Activated naive CD8-positive, alpha-beta T cell treated with anti-CD3 and anti-CD28 coated beads for 36 hours (primary cell): ENCODE results near the gene LRRC47. TPM values are rescaled to one million over a fixed set of nuclear protein-coding genes. Genes with fewer than 3 reads are reported as not detected.
"Not testable (repeated sequence)": the region's sequence is repeated elsewhere in the genome, so short reads cannot be mapped to it uniquely, and the experiment has no call there.

Source experiments
- DNase-seq: peaks from one replicate; pipeline ENCODE4 v3.0.0; 2021
- H3K27ac Mint-ChIP-seq: one replicate; pipeline ENCODE4 v1.8.0; 2022; ENCODE audit warnings: mild to moderate bottlenecking, moderate library complexity, mixed read lengths
- H3K27me3 Mint-ChIP-seq: one replicate; pipeline ENCODE4 v1.8.0; 2022; ENCODE audit warnings: mild to moderate bottlenecking, mixed read lengths
- H3K36me3 Mint-ChIP-seq: one replicate; pipeline ENCODE4 v1.8.0; 2021; ENCODE audit warnings: mild to moderate bottlenecking, mixed read lengths
- H3K4me1 Mint-ChIP-seq: one replicate; pipeline ENCODE4 v1.8.0; 2021; ENCODE audit warnings: mixed read lengths
- H3K4me3 Mint-ChIP-seq: one replicate; pipeline ENCODE4 v1.8.0; 2022; ENCODE audit warnings: mild to moderate bottlenecking, moderate library complexity, mixed read lengths
- H3K9me3 Mint-ChIP-seq: one replicate; pipeline ENCODE4 v1.8.0; 2022; ENCODE audit warnings: mixed read lengths
- total RNA-seq, 2 experiments: library from RNA; stranded (reverse); gene quantifications; one replicate each; pipeline ENCODE4 v1.2.3, GENCODE V29; 2021

Gene LRRC47
- total RNA-seq, 2 experiments from 2014 or later = 47.5 to 57.5 TPM

GRCh38 chr1:3759164-3759563 is 37.1 kb downstream of the LRRC47 start:
- DNase-seq = no peak
- H3K36me3 Mint-ChIP-seq = no peaks in the 10 kb centered on the region
- no peak overlapping the region for H3K4me3 Mint-ChIP-seq
- peaks cover 3% of the 10 kb centered on the region for H3K9me3 Mint-ChIP-seq
- H3K27ac Mint-ChIP-seq = no peak overlapping the region
- H3K4me1 Mint-ChIP-seq = no peaks in the 10 kb centered on the region
- H3K27me3 Mint-ChIP-seq = peaks cover 25% of the 10 kb centered on the region

GRCh38 chr1:3756394-3756793 is 39.9 kb downstream of the LRRC47 start:
- DNase-seq = no peak
- Mint-ChIP-seq H3K4me3 (no peak overlapping the region), H3K9me3 (peaks cover 3% of the 10 kb centered on the region), H3K4me1 (no peaks in the 10 kb centered on the region), H3K36me3 (no peaks in the 10 kb centered on the region), H3K27ac (no peak overlapping the region), H3K27me3 (peaks cover 23% of the 10 kb centered on the region)

GRCh38 chr1:3753656-3754454 is 42.4 kb downstream of the LRRC47 start:
- H3K4me3 Mint-ChIP-seq = no peak overlapping the region
- no peak for DNase-seq
- no peaks in the 10 kb centered on the region for H3K36me3 Mint-ChIP-seq
- no peaks in the 10 kb centered on the region for H3K9me3 Mint-ChIP-seq
- peaks cover 3% of the 10 kb centered on the region for H3K27me3 Mint-ChIP-seq
- H3K4me1 Mint-ChIP-seq = no peaks in the 10 kb centered on the region
- no peak overlapping the region for H3K27ac Mint-ChIP-seq

- Mint-ChIP-seq H3K9me3 (no peaks in the 10 kb centered on the region), H3K36me3 (no peaks in the 10 kb centered on the region), H3K4me3 (no peak within 1 kb of the TSS), H3K4me1 (peaks cover 5% of the 10 kb centered on the region), H3K27me3 (no peaks in the 10 kb centered on the region), H3K27ac (no peak within 1 kb of the TSS)
- DNase-seq = no peak
Observed at GRCh38 chr1:3752400-3752945, 43.8 kb downstream of the LRRC47 start, which contains the start of gene CCDC27. TSS of gene CCDC27 (plus strand) at chr1:3752450. CDS start at chr1:3752482, 32 bp downstream.

GRCh38 chr1:3750741-3751140 is 45.6 kb downstream of the LRRC47 start:
- no peaks in the 10 kb centered on the region for H3K27me3 Mint-ChIP-seq
- no peak overlapping the region for H3K4me3 Mint-ChIP-seq
- no peaks in the 10 kb centered on the region for H3K36me3 Mint-ChIP-seq
- peaks cover 13% of the 10 kb centered on the region for H3K4me1 Mint-ChIP-seq
- no peak for DNase-seq
- no peak overlapping the region for H3K27ac Mint-ChIP-seq
- H3K9me3 Mint-ChIP-seq = no peaks in the 10 kb centered on the region

- Mint-ChIP-seq H3K27ac (no peak overlapping the region), H3K4me3 (no peak overlapping the region), H3K4me1 (peaks cover 21% of the 10 kb centered on the region), H3K9me3 (no peaks in the 10 kb centered on the region), H3K36me3 (peaks cover 5% of the 10 kb centered on the region), H3K27me3 (no peaks in the 10 kb centered on the region)
- no peak for DNase-seq
Observed at GRCh38 chr1:3749512-3749911, 46.8 kb downstream of the LRRC47 start.

- not testable (repeated sequence) for H3K27ac Mint-ChIP-seq
Observed at GRCh38 chr1:3748316-3748900, 47.9 kb downstream of the LRRC47 start.

GRCh38 chr1:3747903-3748302 is 48.4 kb downstream of the LRRC47 start:
- peaks cover 24% of the 10 kb centered on the region for H3K4me1 Mint-ChIP-seq
- H3K27me3 Mint-ChIP-seq = no peaks in the 10 kb centered on the region
- peak overlapping the region; percentile 79 for H3K4me3 Mint-ChIP-seq
- H3K36me3 Mint-ChIP-seq = peaks cover 5% of the 10 kb centered on the region
- DNase-seq = no peak
- no peaks in the 10 kb centered on the region for H3K9me3 Mint-ChIP-seq
- H3K27ac Mint-ChIP-seq = no peak overlapping the region

More at GRCh38 chr1:3748316-3748900, 47.9 kb downstream of the LRRC47 start:
- H3K9me3 Mint-ChIP-seq, DNase-seq, H3K36me3 Mint-ChIP-seq, H3K27me3 Mint-ChIP-seq: not testable (repeated sequence)
- Mint-ChIP-seq H3K4me3 (peak overlapping the region; percentile 79), H3K4me1 (peaks cover 21% of the 10 kb centered on the region)

- DNase-seq = no peak
- Mint-ChIP-seq H3K27me3 (no peaks in the 10 kb centered on the region), H3K9me3 (no peaks in the 10 kb centered on the region), H3K27ac (no peak overlapping the region), H3K36me3 (peaks cover 5% of the 10 kb centered on the region), H3K4me3 (peak overlapping the region; percentile 79), H3K4me1 (peaks cover 24% of the 10 kb centered on the region)
Observed at GRCh38 chr1:3747522-3747848, 48.8 kb downstream of the LRRC47 start.

- Mint-ChIP-seq H3K36me3 (peaks cover 5% of the 10 kb centered on the region), H3K27me3 (no peaks in the 10 kb centered on the region), H3K9me3 (no peaks in the 10 kb centered on the region), H3K27ac (peak overlapping the region; percentile 63), H3K4me3 (peak overlapping the region; percentile 79), H3K4me1 (peaks cover 24% of the 10 kb centered on the region)
- DNase-seq = peak; percentile 90
Observed at GRCh38 chr1:3746830-3747521, 49.3 kb downstream of the LRRC47 start.

GRCh38 chr1:3746389-3746829 is 49.9 kb downstream of the LRRC47 start:
- Mint-ChIP-seq H3K9me3 (no peaks in the 10 kb centered on the region), H3K4me3 (peak overlapping the region; percentile 79), H3K27ac (peak overlapping the region; percentile 63), H3K27me3 (no peaks in the 10 kb centered on the region), H3K36me3 (peaks cover 5% of the 10 kb centered on the region), H3K4me1 (peaks cover 24% of the 10 kb centered on the region)
- DNase-seq = peak; percentile 13

- Mint-ChIP-seq H3K4me3 (peak overlapping the region; percentile 79), H3K4me1 (peaks cover 24% of the 10 kb centered on the region), H3K27ac (peak overlapping the region; percentile 63), H3K27me3 (no peaks in the 10 kb centered on the region), H3K9me3 (no peaks in the 10 kb centered on the region), H3K36me3 (peaks cover 5% of the 10 kb centered on the region)
- DNase-seq = no peak
Observed at GRCh38 chr1:3745590-3746381, 50.5 kb downstream of the LRRC47 start.

- Mint-ChIP-seq H3K36me3 (peaks cover 5% of the 10 kb centered on the region), H3K4me1 (peaks cover 24% of the 10 kb centered on the region), H3K4me3 (peak overlapping the region; percentile 5), H3K9me3 (no peaks in the 10 kb centered on the region), H3K27ac (no peak overlapping the region), H3K27me3 (no peaks in the 10 kb centered on the region)
- no peak for DNase-seq
Observed at GRCh38 chr1:3745071-3745470, 51.2 kb downstream of the LRRC47 start.

GRCh38 chr1:3744646-3745045 is 51.7 kb downstream of the LRRC47 start:
- no peaks in the 10 kb centered on the region for H3K9me3 Mint-ChIP-seq
- peaks cover 5% of the 10 kb centered on the region for H3K36me3 Mint-ChIP-seq
- no peak for DNase-seq
- peaks cover 24% of the 10 kb centered on the region for H3K4me1 Mint-ChIP-seq
- H3K27me3 Mint-ChIP-seq = no peaks in the 10 kb centered on the region
- H3K4me3 Mint-ChIP-seq = no peak overlapping the region
- H3K27ac Mint-ChIP-seq = no peak overlapping the region
